Duodenal mucosa (tissue), 2 donors: ENCODE results near the gene USP4.
A peak's percentile ranks its signal among the peaks of the same experiment; 100 is the strongest.
"Not testable (repeated sequence)": the region's sequence is repeated elsewhere in the genome, so short reads cannot be mapped to it uniquely, and the experiment has no call there.

Experiments used
- H3K27ac ChIP-seq: one replicate; pipeline ENCODE4 v1.7.0; 2013; ENCODE audit warnings: low read depth, low read length
- H3K27me3 ChIP-seq, 2 donors: one replicate each; pipeline ENCODE4 v1.7.0; 2013; ENCODE audit warnings: low read length in 2 of 2, control low read depth in 1 of 2; ENCODE audit not compliant: insufficient read depth in 2 of 2, control insufficient read depth in 1 of 2
- H3K36me3 ChIP-seq, 2 donors: one replicate each; pipeline ENCODE4 v1.7.0; 2013; ENCODE audit warnings: low read length in 2 of 2, control low read depth in 1 of 2; ENCODE audit not compliant: insufficient read depth in 2 of 2, control insufficient read depth in 1 of 2
- H3K4me1 ChIP-seq, 2 donors: one replicate each; pipeline ENCODE4 v1.7.0; 2013; ENCODE audit warnings: low read length in 2 of 2, control low read depth in 1 of 2; ENCODE audit not compliant: insufficient read depth in 2 of 2, control insufficient read depth in 1 of 2
- H3K4me3 ChIP-seq, 2 donors: one replicate each; pipeline ENCODE4 v1.7.0; 2013; ENCODE audit warnings: low read length in 2 of 2, low read depth in 1 of 2
- H3K9ac ChIP-seq, 2 donors: one replicate each; pipeline ENCODE4 v1.7.0; 2013; ENCODE audit warnings: low read length in 2 of 2, low read depth in 1 of 2
- H3K9me3 ChIP-seq, 2 donors: one replicate each; pipeline ENCODE4 v1.7.0; 2013; ENCODE audit warnings: low read length in 2 of 2, control low read depth in 1 of 2; ENCODE audit not compliant: control insufficient read depth in 1 of 2

USP4 gene

DNA sequence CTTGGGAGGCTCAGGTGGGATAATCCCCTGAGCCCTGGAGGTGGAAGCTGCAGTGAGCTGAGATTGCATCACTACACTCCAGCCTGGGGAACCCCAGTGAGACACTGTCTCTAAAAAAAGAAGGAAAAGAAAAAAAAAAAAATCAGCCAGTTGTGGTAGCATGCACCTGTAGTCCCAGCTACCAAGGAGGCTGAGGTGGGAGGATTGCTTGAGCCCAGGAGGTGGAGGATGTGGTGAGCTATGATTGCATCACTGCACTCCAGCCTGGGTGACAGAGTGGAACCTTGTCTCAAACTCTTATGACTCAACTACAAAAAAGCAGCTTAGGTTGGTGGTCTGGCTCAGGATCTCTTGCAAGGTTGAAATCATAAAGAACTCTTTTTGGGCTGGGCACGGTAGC lies 37.6 kb upstream of the USP4 start:
- Histone ChIP-seq H3K36me3 (peaks cover 23 to 26% of the 10 kb centered on the region in 2 donors), H3K27me3 (no peaks in the 10 kb centered on the region), H3K27ac (no peak overlapping the region), H3K4me3 (no peak overlapping the region), H3K9ac (no peak overlapping the region), H3K4me1 (peaks cover 0 to 4% of the 10 kb centered on the region in 2 donors), H3K9me3 (no peaks in the 10 kb centered on the region)

DNA sequence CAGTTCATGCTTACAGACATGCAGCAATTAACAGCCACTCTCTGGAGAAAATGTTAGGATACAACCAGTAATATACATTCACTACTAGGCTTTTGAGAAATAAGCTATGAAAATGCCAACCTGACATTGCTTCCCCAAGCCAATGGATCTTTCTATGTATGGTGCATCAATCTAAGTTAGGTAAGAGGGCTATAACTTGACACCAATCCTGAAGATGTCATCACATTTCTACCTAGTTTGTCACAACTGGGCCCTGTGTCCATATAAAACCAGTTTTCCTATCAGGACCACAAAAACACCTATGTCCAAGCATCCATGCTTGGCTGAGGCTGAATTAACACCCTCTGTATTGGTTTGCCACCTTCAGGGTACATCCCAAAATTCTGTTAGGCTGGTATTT lies 32.1 kb upstream of the USP4 start:
- no peaks in the 10 kb centered on the region for H3K9me3 ChIP-seq
- no peaks in the 10 kb centered on the region for H3K27me3 ChIP-seq
- no peak overlapping the region for H3K27ac ChIP-seq
- no peak overlapping the region for H3K4me3 ChIP-seq
- no peaks in the 10 kb centered on the region for H3K4me1 ChIP-seq
- H3K9ac ChIP-seq: no peak overlapping the region
- H3K36me3 ChIP-seq: peaks cover 43 to 66% of the 10 kb centered on the region in 2 donors

DNA sequence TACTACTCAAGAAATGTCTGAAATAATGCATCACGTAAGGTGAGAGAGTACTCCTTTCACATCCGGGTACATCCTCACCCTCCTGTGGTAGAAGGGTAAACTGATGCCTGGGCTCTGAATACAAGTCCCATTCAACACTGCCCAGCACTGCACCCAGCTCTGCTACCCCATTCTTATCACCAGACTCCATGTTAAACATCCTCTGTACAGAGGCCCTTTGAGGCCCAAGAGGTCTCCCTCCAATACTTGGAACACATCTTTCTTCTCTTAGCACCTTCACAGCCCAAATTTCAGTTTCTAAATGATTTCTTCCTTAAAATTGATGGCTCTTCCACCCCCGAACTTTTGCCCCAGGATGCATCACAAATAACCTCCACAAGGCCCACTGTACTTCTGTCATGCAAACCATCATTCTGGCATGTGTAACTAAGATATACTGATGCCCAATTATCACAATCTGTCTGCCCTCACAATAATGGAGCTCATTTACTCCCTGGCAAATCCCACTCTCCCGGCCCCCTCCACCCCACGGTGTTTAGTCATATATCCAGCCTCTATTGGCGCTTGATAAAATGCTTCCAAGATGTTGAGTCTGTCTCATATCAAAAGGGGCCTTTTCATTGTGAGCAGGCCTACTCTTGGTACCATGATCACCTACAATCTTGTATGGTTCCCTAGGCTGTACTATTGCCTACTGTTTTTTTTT lies 30.9 kb upstream of the USP4 start:
- peaks cover 47 to 78% of the 10 kb centered on the region in 2 donors for H3K36me3 ChIP-seq

DNA sequence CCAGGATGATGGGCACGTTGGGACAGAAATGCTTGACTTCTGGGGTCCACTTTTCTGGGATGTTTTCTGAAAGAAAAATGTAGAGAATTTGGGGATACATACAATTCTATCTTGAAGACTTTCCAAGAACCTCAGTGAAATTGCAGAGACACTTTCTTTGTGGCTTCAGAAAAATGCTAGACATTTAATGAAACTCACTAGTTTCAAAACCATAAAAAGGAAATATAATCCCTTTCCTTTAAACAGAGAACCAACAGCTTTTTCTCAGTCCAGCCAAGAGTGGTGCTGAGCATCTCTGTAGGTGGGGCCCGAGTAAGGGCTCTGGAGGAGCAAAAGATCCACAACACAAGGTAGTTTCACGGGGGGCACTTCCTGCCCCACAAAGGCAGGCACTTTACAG lies 22.7 kb upstream of the USP4 start:
- peaks cover 25 to 57% of the 10 kb centered on the region in 2 donors for H3K36me3 ChIP-seq
- H3K27ac ChIP-seq: no peak overlapping the region

More for the DNA sequence above, 30.9 kb upstream of the USP4 start:
- Histone ChIP-seq H3K27ac (no peak overlapping the region), H3K9ac (no peak overlapping the region), H3K9me3 (no peaks in the 10 kb centered on the region), H3K4me1 (no peaks in the 10 kb centered on the region), H3K27me3 (no peaks in the 10 kb centered on the region), H3K4me3 (no peak overlapping the region)

DNA sequence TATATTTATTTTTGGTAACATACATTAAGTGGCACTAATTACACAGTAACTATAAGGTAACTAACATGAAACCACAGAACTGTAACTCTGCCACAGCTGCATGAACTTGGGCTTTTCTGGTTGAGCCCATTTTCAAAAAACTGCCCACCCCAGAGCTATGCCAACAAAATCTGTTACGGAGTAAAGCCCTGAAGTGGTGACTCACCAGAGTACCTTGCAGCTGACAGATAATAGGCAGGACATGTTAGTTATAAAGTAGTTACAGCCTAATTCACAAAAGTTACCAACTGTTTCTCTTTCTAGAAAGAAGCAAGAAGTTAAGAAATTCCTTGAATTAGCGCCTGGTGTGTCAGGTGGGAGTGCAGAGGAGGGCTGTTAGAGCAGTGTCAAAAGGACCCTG lies 19.8 kb upstream of the USP4 start:
- Histone ChIP-seq H3K4me1 (peaks cover 20 to 23% of the 10 kb centered on the region in 2 donors), H3K9ac (peak overlapping the region in 1 of 2 donors; percentile 63), H3K9me3 (no peaks in the 10 kb centered on the region), H3K4me3 (no peak overlapping the region), H3K36me3 (peaks cover 17 to 51% of the 10 kb centered on the region in 2 donors), H3K27me3 (no peaks in the 10 kb centered on the region), H3K27ac (no peak overlapping the region)

More for the DNA sequence above, 22.7 kb upstream of the USP4 start:
- Histone ChIP-seq H3K9me3 (no peaks in the 10 kb centered on the region), H3K9ac (no peak overlapping the region), H3K27me3 (no peaks in the 10 kb centered on the region), H3K4me1 (peaks cover 12 to 16% of the 10 kb centered on the region in 2 donors), H3K4me3 (no peak overlapping the region)

DNA sequence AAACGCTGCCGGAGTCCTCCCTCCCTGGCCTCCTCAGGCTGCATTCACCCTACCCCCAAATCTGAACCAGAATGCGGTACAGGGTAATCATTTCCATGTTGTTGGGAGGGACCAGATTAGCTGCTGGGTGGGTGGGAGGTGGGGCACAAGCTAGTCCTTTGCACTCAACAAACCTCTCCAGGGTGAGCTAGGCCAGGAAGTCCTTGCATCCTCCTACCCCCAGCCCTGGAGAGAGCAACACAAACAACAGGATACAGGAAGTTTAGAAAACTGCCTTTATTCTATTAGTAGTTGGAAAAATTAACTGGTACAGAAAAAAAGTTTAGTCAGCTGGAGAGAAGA lies 19.0 kb upstream of the USP4 start:
- H3K36me3 ChIP-seq: peaks cover 16 to 49% of the 10 kb centered on the region in 2 donors
- H3K27me3 ChIP-seq: no peaks in the 10 kb centered on the region

DNA sequence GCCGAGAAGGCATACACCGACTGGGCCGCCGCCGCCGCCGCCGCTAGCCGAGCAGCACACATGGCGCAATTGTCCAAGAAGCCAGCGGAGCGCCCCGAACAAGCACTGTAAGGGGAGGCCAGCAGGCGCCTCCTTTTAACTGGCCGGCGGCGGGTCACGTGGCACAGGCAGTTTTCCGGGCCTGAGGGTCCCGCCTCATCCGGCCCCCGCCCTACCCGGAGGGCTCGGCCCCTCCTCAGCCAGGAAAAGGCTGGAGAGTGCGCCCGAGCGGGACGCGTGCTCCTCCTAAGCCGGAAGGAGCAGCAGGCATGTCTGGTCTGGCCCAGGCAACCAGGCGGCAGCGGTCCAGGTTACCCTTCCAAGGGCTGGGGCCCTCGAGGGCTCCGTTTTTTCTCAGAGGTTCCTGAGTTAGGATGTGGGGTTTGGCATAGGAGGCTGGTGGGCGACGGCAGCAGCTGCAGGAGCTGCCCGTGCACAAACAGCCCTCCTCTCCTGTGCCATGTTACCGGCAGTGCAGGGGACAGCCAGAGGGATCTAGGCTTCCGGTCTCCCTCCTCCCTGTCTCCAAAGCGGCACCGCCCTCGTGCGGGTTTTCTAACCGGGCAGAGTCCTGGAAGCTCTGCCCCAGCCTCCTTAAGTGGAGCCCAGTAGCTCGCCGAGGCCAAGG lies 18.5 kb upstream of the USP4 start, which contains the start of gene GPX1:
Gene GPX1, minus strand, starts transcription at position 137 of the 667 bp plus-strand sequence. Its CDS starts 75 bp downstream, at position 62.
- Histone ChIP-seq H3K27me3 (no peaks in the 10 kb centered on the region), H3K9ac (peak within 1 kb of the TSS; percentile 88 to 94), H3K36me3 (peaks cover 11 to 45% of the 10 kb centered on the region in 2 donors), H3K4me1 (peaks cover 20 to 23% of the 10 kb centered on the region in 2 donors), H3K9me3 (no peaks in the 10 kb centered on the region), H3K4me3 (peak within 1 kb of the TSS; percentile 78 to 87), H3K27ac (peak within 1 kb of the TSS; percentile 89)

More for the DNA sequence above, 19.0 kb upstream of the USP4 start:
- Histone ChIP-seq H3K9me3 (no peaks in the 10 kb centered on the region), H3K4me1 (peaks cover 20 to 23% of the 10 kb centered on the region in 2 donors), H3K4me3 (peak overlapping the region; percentile 78 to 87), H3K27ac (peak overlapping the region; percentile 89), H3K9ac (peak overlapping the region; percentile 60 to 63)

DNA sequence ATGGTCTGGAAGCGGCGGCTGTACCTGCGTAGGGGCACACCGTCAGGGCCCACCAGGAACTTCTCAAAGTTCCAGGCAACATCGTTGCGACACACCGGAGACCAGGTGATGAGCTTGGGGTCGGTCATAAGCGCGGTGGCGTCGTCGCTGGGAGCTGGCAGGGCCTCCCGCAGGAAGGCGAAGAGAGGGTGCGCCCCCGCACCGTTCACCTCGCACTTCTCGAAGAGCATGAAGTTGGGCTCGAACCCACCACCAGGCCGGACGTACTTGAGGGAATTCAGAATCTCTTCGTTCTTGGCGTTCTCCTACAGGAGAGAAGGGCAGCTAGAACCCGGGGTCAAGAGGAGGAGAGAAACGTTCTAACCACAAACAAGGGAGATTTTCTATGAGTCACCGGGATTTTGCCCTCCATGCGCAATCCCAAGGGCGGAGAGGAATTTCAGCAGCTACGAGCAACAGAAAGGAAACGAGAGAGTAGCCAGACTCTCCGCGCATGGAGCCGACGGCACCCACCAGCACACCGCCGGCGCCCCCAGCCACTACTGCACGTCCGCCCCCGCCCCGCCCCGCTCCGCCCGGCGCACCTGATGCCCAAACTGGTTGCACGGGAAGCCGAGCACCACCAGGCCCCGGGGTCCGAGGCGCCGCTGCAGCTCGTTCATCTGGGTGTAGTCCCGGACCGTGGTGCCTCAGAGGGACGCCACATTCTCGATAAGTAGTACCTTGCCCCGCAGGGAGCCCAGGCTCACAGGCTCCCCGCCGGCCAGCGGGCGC lies 17.8 kb upstream of the USP4 start:
- Histone ChIP-seq H3K36me3 (peaks cover 7 to 39% of the 10 kb centered on the region in 2 donors), H3K4me3 (peak overlapping the region; percentile 78 to 87), H3K27ac (peak overlapping the region; percentile 89), H3K4me1 (peaks cover 20 to 23% of the 10 kb centered on the region in 2 donors), H3K9ac (peak overlapping the region; percentile 88 to 94)
- not testable (repeated sequence) for H3K9me3 ChIP-seq, H3K27me3 ChIP-seq

DNA sequence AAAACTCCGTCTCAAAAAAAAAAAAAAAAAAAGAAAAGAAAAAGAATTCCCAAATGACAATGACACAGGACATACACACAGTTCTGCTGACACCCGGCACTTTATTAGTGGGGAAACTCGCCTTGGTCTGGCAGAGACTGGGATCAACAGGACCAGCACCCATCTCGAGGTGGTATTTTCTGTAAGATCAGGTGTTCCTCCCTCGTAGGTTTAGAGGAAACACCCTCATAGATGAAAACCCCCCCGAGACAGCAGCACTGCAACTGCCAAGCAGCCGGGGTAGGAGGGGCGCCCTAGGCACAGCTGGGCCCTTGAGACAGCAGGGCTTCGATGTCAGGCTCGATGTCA lies 17.2 kb upstream of the USP4 start:
- Histone ChIP-seq H3K36me3 (peaks cover 2 to 34% of the 10 kb centered on the region in 2 donors), H3K9ac (peak overlapping the region; percentile 88 to 94), H3K4me1 (peaks cover 23% of the 10 kb centered on the region in 2 donors), H3K27ac (peak overlapping the region; percentile 89), H3K4me3 (peak overlapping the region; percentile 78 to 87)
- not testable (repeated sequence) for H3K9me3 ChIP-seq, H3K27me3 ChIP-seq
